HCT116 (cell line): ENCODE data around the gene TSPAN11. TPM values are rescaled to one million over a fixed set of nuclear protein-coding genes. Genes with fewer than 3 reads are reported as not detected.

ENCODE experiments used
- ATAC-seq: fragments of 200-7000 bp; cut with Tn5 transposase; 2 replicates; pipeline ENCODE4 v1.9.1; 2020; ENCODE audit warnings: mild to moderate bottlenecking, moderate library complexity
- BruUV-seq: library from RNA; stranded (reverse); fragments of 400-500 nt; replicated peaks from 2 replicates; lab custom pipeline; 2021; lab: Mats Ljungman, UMichigan
- CTCF ChIA-PET: fragments of 300-600 bp; sonication (Branson Sonifier 250); formaldehyde crosslinking; loops from one replicate; lab custom pipeline; 2021; ENCODE audit warnings: antibody characterized with exemption; lab: Charles Lee
- POLR2A ChIA-PET: fragments of 300-600, 350-600 bp; sonication (Branson Sonifier 250); formaldehyde crosslinking; loops from one replicate; lab custom pipeline; 2021; ENCODE audit warnings: antibody characterized with exemption; lab: Charles Lee
- RAD21 ChIA-PET, 2 experiments: fragments of 300-600 bp; sonication (Branson Sonifier 250); formaldehyde crosslinking; loops; one replicate each; lab custom pipeline; 2023; ENCODE audit warnings: low total read pairs in 2 of 2; ENCODE audit not compliant: uncharacterized antibody in 2 of 2, unreplicated experiment in 2 of 2, low non-redundant PET in 1 of 2; lab: Charles Lee
- DNase-seq: peaks from one replicate; pipeline ENCODE4 v3.0.0-alpha.2; 2010; ENCODE audit warnings: low read depth, low spot score
- H2AFZ ChIP-seq: fragments of 200-600 bp; shearing (Covaris generic), sonication (generic); 2 replicates; pipeline ENCODE4 v1.6.1; 2017; ENCODE audit warnings: low read depth, mixed run types, mixed read lengths, antibody characterized with exemption, low read length; ENCODE audit not compliant: poor library complexity, severe bottlenecking
- H3K27ac ChIP-seq: 2 replicates; pipeline ENCODE4 v1.5.1; 2012; ENCODE audit warnings: low read depth, low read length
- H3K27me3 ChIP-seq: fragments of 200-600 bp; sonication (generic); 2 replicates; pipeline ENCODE4 v1.6.1; 2016; ENCODE audit warnings: mixed run types, low read length, mixed read lengths; ENCODE audit not compliant: insufficient read depth
- H3K36me3 ChIP-seq, 2 experiments: fragments of 200-500 bp in 1 of 2; fragments of 200-600 bp in 1 of 2; sonication (Bioruptor generic) in 1 of 2; sonication (generic) in 1 of 2; 2 replicates each; pipeline versions ENCODE4 v1.5.1 to v1.6.1; 2014 to 2016; ENCODE audit warnings: low read length in 2 of 2, inconsistent platforms in 1 of 2, mixed read lengths in 1 of 2, mixed run types in 1 of 2; ENCODE audit not compliant: insufficient read depth in 2 of 2, control insufficient read depth in 1 of 2
- H3K4me1 ChIP-seq, 2 experiments: fragments of 200-600 bp in 1 of 2; sonication (generic) in 1 of 2; 2 replicates each; pipeline versions ENCODE4 v1.5.1 to v1.6.1; 2012 to 2017; ENCODE audit warnings: low read length in 2 of 2, inconsistent platforms in 1 of 2, mild to moderate bottlenecking in 1 of 2, mixed read lengths in 1 of 2, mixed run types in 1 of 2, moderate library complexity in 1 of 2; ENCODE audit not compliant: insufficient read depth in 2 of 2, control insufficient read depth in 1 of 2
- H3K4me2 ChIP-seq: fragments of 200-600 bp; sonication (generic); 2 replicates; pipeline ENCODE4 v1.6.1; 2017; ENCODE audit warnings: mixed run types, low read length, mixed read lengths
- H3K4me3 ChIP-seq, 2 experiments: fragments of 200-600 bp in 1 of 2; sonication (generic) in 1 of 2; replicated peaks in 1 of 2; 2 replicates each; pipeline ENCODE4 v1.5.1; 2011 to 2016; ENCODE audit warnings: low read length in 2 of 2, control low read depth in 1 of 2, low read depth in 1 of 2, mild to moderate bottlenecking in 1 of 2, mixed read lengths in 1 of 2, mixed run types in 1 of 2
- H3K79me2 ChIP-seq: fragments of 200-600 bp; sonication (generic); 2 replicates; pipeline ENCODE4 v1.6.1; 2017; ENCODE audit warnings: mild to moderate bottlenecking, mixed run types, low read length, moderate library complexity, mixed read lengths; ENCODE audit not compliant: insufficient read depth
- H3K9ac ChIP-seq: fragments of 200-600 bp; sonication (generic); 2 replicates; pipeline ENCODE4 v1.6.1; 2016; ENCODE audit warnings: low read length, mixed read lengths
- H3K9me2 ChIP-seq: fragments of 200-600 bp; sonication (generic), shearing (Covaris generic); 2 replicates; pipeline ENCODE4 v1.6.1; 2017; ENCODE audit warnings: mixed run types, mild to moderate bottlenecking, moderate library complexity; ENCODE audit not compliant: insufficient read depth
- H3K9me3 ChIP-seq, 2 experiments: fragments of 200-500 bp in 1 of 2; fragments of 200-600 bp in 1 of 2; sonication (Bioruptor generic) in 1 of 2; sonication (generic) in 1 of 2; 2 replicates each; pipeline ENCODE4 v1.6.1; 2014 to 2017; ENCODE audit warnings: low read length in 2 of 2, mixed read lengths in 2 of 2, inconsistent platforms in 1 of 2, low read depth in 1 of 2, mild to moderate bottlenecking in 1 of 2, mixed run types in 1 of 2, moderate library complexity in 1 of 2; ENCODE audit not compliant: control insufficient read depth in 1 of 2, insufficient read depth in 1 of 2
- H4K20me1 ChIP-seq: fragments of 200-600 bp; sonication (generic), shearing (Covaris generic); 2 replicates; pipeline ENCODE4 v1.6.1; 2017; ENCODE audit warnings: mixed run types, mild to moderate bottlenecking, moderate library complexity; ENCODE audit not compliant: insufficient read depth
- CEBPB ChIP-seq: IDR thresholded peaks from 2 replicates; pipeline ENCODE4 v1.6.1; 2012; ENCODE audit warnings: low read depth
- EGR1 ChIP-seq: IDR thresholded peaks from 2 replicates; pipeline ENCODE4 v1.6.1; 2012; ENCODE audit warnings: low read depth
- EZH2 ChIP-seq: fragments of 200-600 bp; sonication (generic); IDR thresholded peaks from 2 replicates; pipeline ENCODE4 v1.6.1; 2017; ENCODE audit warnings: antibody characterized with exemption, mixed run types
- POLR2A ChIP-seq: IDR thresholded peaks from 2 replicates; pipeline ENCODE4 v1.7.0; 2011; ENCODE audit warnings: borderline replicate concordance; ENCODE audit not compliant: insufficient read depth, insufficient read length; ENCODE audit errors: extremely low read depth
- POLR2AphosphoS5 ChIP-seq: IDR thresholded peaks from 2 replicates; pipeline ENCODE4 v1.6.1; 2011; ENCODE audit warnings: mild to moderate bottlenecking, low read depth, low read length, moderate library complexity
- SRF ChIP-seq: IDR thresholded peaks from 2 replicates; pipeline ENCODE4 v1.6.1; 2012; ENCODE audit warnings: low read depth
- intact Hi-C: fragments of 100-400 bp; cut with micrococcal nuclease; formaldehyde crosslinking; loops from 2 replicates; pipeline ENCODE4 v1.10.0; 2022
- total RNA-seq: library from RNA; stranded (reverse); gene quantifications from one replicate; pipeline ENCODE4 v1.2.1, GENCODE V29; 2021; ENCODE audit not compliant: unreplicated experiment
- TF ChIP-seq, protein P1 (sequence below): IDR thresholded peaks from 2 replicates; pipeline ENCODE4 v1.6.1; 2012; ENCODE audit warnings: low read depth
- TF ChIP-seq, protein P2 (sequence below), 3 experiments: fragments of 200-600 bp in 1 of 3; sonication (generic) in 1 of 3; IDR thresholded peaks in 2 of 3; conservative IDR thresholded peaks in 1 of 3; 2 replicates each; pipeline ENCODE4 v1.5.1; 2012 to 2017; ENCODE audit warnings: low read depth in 2 of 3, low read length in 2 of 3, antibody characterized with exemption in 1 of 3, borderline replicate concordance in 1 of 3, control low read depth in 1 of 3, mild to moderate bottlenecking in 1 of 3, mixed read lengths in 1 of 3, mixed run types in 1 of 3, moderate library complexity in 1 of 3; ENCODE audit not compliant: insufficient read depth in 1 of 3
- TF ChIP-seq, protein P3 (sequence below): IDR thresholded peaks from 2 replicates; pipeline ENCODE4 v1.6.1; 2012

Gene TSPAN11
- total RNA-seq, 1 experiment from 2014 or later = not detected

DNA sequence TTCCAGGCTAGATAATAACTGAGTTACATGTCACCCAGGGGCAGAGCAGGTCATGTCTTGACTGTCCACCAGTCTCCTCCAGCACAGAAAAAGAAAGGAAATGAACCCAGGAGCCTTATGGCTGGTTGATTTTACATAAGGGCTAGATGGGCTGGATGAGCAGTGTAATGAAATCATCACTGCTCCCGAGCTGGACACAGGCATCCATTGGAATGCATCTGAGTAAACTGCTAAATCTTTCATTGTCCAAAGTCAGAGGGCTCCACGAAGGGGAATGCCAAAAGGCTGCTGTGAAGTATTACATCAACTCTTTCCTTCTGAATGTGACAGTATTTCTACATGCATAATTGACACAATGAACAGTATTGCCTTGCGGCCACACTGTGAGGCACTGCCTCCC is 30.1 kb upstream of the TSPAN11 start (continued):
- TF ChIP-seq, protein P1, sequence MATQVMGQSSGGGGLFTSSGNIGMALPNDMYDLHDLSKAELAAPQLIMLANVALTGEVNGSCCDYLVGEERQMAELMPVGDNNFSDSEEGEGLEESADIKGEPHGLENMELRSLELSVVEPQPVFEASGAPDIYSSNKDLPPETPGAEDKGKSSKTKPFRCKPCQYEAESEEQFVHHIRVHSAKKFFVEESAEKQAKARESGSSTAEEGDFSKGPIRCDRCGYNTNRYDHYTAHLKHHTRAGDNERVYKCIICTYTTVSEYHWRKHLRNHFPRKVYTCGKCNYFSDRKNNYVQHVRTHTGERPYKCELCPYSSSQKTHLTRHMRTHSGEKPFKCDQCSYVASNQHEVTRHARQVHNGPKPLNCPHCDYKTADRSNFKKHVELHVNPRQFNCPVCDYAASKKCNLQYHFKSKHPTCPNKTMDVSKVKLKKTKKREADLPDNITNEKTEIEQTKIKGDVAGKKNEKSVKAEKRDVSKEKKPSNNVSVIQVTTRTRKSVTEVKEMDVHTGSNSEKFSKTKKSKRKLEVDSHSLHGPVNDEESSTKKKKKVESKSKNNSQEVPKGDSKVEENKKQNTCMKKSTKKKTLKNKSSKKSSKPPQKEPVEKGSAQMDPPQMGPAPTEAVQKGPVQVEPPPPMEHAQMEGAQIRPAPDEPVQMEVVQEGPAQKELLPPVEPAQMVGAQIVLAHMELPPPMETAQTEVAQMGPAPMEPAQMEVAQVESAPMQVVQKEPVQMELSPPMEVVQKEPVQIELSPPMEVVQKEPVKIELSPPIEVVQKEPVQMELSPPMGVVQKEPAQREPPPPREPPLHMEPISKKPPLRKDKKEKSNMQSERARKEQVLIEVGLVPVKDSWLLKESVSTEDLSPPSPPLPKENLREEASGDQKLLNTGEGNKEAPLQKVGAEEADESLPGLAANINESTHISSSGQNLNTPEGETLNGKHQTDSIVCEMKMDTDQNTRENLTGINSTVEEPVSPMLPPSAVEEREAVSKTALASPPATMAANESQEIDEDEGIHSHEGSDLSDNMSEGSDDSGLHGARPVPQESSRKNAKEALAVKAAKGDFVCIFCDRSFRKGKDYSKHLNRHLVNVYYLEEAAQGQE = no peak
- TF ChIP-seq, protein P2, sequence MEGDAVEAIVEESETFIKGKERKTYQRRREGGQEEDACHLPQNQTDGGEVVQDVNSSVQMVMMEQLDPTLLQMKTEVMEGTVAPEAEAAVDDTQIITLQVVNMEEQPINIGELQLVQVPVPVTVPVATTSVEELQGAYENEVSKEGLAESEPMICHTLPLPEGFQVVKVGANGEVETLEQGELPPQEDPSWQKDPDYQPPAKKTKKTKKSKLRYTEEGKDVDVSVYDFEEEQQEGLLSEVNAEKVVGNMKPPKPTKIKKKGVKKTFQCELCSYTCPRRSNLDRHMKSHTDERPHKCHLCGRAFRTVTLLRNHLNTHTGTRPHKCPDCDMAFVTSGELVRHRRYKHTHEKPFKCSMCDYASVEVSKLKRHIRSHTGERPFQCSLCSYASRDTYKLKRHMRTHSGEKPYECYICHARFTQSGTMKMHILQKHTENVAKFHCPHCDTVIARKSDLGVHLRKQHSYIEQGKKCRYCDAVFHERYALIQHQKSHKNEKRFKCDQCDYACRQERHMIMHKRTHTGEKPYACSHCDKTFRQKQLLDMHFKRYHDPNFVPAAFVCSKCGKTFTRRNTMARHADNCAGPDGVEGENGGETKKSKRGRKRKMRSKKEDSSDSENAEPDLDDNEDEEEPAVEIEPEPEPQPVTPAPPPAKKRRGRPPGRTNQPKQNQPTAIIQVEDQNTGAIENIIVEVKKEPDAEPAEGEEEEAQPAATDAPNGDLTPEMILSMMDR (IDR thresholded peaks at IDR 0.05 in 2 of 3, conservative IDR thresholded peaks at IDR 0.05 in 1 of 3; ENCODE audit: borderline replicate concordance in 1 of 3, insufficient read depth in 1 of 3, low read depth in 2 of 3, low read length in 2 of 3) = no peak
- TF ChIP-seq EZH2 (no peak), SRF (no peak), EGR1 (no peak), CEBPB (no peak)
- TF ChIP-seq, protein P3, sequence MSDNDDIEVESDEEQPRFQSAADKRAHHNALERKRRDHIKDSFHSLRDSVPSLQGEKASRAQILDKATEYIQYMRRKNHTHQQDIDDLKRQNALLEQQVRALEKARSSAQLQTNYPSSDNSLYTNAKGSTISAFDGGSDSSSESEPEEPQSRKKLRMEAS = no peak

- H3K9me3 ChIP-seq = no peaks in the 10 kb centered on the region
- H3K4me3 ChIP-seq = no peak overlapping the region
- TF ChIP-seq EZH2 (no peak), POLR2A (no peak), POLR2AphosphoS5 (no peak)
- TF ChIP-seq, protein P3 = no peak
- no TSS peak for BruUV-seq
- H4K20me1 ChIP-seq = no peaks in the 10 kb centered on the region
- H3K9me2 ChIP-seq = no peaks in the 10 kb centered on the region
- H3K4me2 ChIP-seq = no peak overlapping the region
- no peak overlapping the region for H2AFZ ChIP-seq
- no peak overlapping the region for H3K9ac ChIP-seq
- DNase-seq (no peak), ATAC-seq (no peak)
- H3K4me1 ChIP-seq = no peaks in the 10 kb centered on the region
- no peak overlapping the region for H3K27ac ChIP-seq
- intact Hi-C loops = no loop called here
- ChIA-PET CTCF (no interaction called here), RAD21 (no interaction called here), POLR2A (no interaction called here)
- H3K36me3 ChIP-seq = no peaks in the 10 kb centered on the region
- H3K27me3 ChIP-seq = no peaks in the 10 kb centered on the region
- H3K79me2 ChIP-seq = no peaks in the 10 kb centered on the region
Measured at GRCh38 chr12:30898846-30899245, 27.7 kb upstream of the TSPAN11 start.
